ENCODE data around the gene AJUBA.

DNA sequence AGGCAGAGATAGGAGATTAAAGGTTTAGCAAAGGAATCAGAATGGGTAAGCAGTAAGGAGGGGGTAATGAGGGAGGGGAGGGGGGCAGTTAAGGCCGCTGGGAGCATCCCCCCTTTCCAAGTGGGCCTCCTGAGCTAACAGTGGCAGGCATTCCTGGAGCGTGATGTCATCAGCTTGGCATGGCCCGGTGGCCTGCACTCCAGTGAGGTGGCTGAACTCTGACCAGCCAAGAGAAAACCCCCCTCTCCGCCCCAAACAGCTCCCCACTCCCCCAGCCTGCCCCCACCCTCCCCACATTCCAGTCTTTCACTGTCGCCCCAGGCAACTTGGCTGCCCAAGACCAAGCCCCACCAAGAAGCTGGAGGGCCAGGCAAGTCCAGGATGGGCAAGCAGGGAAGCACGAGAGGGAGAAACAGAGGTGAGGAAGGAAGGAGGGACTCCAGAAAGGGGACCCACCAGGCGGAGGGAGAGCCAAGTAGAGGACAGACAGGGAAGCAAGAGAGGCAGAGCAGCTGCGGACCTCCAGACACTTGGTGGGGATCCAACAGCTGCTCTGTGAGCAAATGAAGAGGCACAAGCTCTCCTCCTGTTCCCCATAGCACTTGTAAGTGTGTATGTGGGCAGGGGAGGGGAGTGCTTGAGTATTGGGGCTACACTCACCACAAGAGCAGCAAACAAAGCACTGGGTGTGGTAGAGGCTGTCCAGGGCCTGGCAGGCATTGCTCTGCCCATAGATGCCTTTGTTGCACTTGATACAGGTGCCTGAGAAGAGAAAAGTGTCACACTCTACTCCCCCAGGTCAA, 4.5 kb downstream of the AJUBA start:
- TF ChIP-seq, protein P1, sequence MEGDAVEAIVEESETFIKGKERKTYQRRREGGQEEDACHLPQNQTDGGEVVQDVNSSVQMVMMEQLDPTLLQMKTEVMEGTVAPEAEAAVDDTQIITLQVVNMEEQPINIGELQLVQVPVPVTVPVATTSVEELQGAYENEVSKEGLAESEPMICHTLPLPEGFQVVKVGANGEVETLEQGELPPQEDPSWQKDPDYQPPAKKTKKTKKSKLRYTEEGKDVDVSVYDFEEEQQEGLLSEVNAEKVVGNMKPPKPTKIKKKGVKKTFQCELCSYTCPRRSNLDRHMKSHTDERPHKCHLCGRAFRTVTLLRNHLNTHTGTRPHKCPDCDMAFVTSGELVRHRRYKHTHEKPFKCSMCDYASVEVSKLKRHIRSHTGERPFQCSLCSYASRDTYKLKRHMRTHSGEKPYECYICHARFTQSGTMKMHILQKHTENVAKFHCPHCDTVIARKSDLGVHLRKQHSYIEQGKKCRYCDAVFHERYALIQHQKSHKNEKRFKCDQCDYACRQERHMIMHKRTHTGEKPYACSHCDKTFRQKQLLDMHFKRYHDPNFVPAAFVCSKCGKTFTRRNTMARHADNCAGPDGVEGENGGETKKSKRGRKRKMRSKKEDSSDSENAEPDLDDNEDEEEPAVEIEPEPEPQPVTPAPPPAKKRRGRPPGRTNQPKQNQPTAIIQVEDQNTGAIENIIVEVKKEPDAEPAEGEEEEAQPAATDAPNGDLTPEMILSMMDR (IDR thresholded peaks at IDR 0.05), result no peak
- no peak for TF ChIP-seq POLR2A (IDR thresholded peaks at IDR 0.05)

Data from prostate gland (tissue), 2 donors.